DMS153 treated with DMSO at 0.1 percent for 48 hours (cell line): ENCODE measurements around the gene NCOA3.
"Not testable (repeated sequence)": the region's sequence is repeated elsewhere in the genome, so short reads cannot be mapped to it uniquely, and the experiment has no call there.

Experiments used
- DNase-seq: peaks from one replicate; lab custom pipeline; 2025; ENCODE audit not compliant: unreplicated experiment; lab: John Stamatoyannopoulos, UW

NCOA3 gene

DNA sequence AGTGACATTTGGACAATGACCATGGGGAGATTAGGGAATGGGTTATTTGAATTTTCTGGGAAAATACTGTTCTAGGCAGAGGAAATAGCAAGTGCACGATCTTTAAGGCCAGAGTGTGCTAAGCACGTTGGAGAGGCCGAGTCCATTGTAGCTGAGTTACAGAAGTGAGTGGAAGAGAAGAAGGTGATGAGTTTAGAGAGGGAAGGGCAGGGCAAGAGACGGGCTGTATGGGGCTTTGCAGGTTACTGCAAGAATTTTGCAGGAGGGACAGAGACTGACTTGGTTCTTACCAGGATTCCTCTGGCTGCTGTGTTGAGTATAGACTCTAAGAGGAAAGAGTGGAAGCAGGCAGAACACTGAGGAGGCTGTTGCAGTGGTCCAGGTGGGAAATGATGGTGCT is 1.1 kb upstream of the NCOA3 start:
- no peak for DNase-seq

DNA sequence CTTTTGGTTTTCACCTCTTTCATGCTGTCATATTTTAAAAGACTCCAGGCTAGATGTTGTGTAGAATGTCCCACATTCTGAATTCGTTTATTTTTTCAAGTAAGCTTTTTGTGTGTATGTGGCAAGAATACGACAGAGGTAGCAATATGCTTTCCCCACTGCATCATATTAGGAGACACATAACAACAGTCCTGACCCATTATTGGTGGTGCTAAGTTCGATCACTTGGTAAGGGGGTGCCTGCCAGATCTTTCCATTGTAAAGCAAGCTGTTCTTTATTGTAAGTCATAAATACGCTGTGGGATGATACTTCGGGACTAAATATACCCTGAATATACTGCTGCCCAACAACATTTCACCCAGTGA is 588 bp upstream of the NCOA3 start:
- DNase-seq = no peak

DNA sequence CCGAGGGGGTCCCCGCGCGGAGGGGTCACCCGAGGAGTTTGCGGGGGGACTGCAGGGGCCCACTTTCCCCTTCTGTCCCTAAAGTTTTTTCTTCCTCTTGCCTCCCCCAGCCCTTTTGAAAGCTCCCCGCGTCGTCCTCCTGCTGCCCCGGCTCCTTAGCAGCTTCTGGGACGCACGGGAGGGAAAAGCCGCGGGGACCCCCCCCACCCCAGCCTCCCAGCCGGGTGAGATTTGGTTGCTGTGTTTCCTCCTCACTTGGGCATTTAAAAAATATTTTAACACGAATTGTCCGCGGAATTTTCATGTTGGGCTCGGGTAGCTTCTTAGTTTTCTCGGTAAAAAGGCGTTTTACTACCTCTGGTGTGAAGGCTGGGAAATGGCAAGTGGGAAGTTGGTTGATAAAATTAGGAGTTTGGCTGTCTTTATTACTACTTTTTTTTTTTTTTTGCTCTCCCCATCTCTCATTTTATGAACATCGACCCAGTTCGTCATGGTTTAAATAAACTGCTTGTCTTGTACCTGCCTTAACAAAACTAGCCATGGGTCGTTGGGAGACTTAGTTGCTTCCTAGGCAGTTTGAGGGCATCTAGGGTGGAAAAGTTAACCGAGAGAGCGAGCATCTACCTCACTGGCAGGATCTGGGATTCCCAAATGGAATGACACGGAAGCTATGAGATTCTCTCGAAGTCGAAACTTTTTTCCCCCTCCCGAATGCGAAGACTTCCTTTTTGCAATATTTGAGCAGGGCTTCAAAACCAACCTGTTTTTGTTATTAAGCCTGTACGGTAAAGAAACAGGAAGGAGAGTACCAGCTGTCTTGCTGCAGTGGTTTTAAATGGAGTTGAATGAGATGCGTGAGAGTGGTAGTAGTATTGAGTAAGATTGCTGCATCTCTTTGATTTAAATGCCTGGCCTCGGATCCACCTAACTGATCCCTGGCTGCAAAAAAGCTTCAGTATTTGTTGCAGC is 868 bp downstream of the NCOA3 start:
- peak; percentile 24 for DNase-seq

DNA sequence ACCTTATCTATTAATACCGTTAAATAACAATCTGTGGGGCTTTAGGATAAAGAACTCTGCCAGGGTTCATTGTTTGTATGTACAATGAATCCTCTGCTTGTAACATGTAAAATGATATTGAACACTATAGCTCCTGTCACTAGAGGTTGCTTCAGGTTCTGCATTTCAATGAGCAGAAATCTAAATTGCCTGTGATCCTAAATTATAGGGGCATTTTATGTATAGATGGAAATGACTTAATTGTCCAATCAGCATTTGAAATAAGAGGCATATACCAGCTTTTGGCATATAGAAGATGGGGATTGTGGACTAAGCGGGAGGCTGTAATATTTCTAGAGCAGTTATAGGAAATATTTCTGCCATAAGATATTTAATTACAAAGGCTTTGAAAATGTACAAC is 2.0 kb downstream of the NCOA3 start:
- DNase-seq = peak; percentile 5

DNA sequence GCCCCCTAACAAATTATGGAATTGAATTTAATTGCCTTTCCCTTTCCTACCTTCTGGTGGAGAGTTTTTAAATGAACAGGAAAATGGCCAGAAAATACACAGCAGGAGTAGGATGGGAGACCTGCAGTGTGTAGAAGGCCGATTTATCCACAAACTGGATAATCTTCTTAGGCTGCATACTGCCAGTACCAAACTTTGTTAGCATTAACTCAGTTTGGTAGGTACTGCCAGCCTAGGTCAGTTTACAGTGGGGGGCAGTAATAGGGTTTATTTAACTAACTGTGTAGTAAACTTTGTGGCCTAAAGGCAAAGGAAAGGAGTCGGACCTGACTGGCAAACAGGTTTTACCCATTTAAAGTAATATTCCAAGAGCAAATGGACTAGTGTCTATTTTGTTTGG is 4.6 kb downstream of the NCOA3 start:
- DNase-seq = no peak

DNA sequence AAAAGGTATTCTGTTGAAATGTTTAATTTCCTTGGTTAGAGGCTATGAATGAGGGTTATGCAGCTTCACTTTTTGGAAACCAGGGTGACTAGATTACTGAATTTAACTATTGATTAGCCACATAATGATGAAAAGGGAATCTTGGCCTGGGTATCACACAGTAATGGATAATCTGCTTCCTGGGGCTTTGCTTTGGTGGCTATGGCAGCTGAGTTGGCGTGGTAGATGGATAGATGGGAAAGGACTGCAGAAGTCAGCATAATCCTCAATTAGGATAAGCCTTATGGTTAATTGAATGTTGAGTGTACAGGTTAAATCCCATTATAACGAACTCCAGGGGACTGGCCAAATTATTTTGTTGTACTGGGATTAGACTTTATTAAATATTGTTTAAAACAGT is 5.2 kb downstream of the NCOA3 start:
- no peak for DNase-seq

DNA sequence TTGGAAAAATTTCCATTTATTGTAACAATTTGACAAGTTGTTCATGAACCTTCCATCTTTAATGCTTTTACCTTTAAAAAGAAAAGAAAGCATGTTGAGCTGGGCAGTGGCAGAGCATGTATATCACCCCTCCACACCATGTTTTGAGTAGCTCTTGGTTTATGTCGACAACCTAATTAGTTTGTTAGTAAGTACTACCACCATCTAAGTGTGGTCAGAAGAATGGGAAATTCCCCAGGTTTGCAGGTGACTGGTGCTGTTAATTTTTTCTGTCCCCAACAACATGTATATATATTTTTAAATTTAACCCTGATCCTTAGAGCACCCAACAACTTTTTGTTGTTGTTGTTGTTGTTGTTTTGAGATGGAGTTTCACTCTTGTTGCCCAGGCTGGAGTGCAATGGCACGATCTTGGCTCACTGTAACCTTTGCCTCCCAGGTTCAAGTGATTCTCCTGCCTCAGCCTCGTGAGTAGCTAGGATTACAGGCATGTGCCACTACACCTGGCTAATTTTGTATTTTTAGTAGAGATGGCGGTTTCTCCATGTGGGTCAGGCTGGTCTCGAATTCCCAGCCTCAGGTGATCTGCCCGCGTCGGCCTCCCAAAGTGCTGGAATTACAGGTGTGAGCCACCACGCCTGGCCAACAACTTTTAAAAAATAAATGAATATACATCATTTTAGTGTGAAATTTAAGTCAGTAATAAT is 5.7 kb downstream of the NCOA3 start:
- not testable (repeated sequence) for DNase-seq

DNA sequence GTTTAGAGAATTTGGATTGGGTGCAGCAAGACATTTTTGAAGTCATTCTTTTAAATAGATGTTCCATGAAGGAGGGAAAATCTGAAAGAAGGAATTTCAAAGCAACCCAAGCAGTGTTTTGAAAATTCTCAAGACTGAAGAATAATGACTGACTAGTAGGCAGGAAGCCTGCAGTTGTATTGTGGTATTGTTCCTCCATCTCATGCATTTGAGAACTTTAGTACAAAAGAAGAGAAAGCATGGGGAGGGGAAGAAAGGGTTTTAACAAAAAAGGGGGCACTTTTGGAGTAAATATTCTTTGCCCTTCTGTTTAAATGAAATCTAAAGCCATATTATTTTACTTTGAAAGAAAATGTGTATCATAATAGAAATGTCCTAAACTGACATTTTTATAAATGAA is 6.6 kb downstream of the NCOA3 start:
- no peak for DNase-seq

DNA sequence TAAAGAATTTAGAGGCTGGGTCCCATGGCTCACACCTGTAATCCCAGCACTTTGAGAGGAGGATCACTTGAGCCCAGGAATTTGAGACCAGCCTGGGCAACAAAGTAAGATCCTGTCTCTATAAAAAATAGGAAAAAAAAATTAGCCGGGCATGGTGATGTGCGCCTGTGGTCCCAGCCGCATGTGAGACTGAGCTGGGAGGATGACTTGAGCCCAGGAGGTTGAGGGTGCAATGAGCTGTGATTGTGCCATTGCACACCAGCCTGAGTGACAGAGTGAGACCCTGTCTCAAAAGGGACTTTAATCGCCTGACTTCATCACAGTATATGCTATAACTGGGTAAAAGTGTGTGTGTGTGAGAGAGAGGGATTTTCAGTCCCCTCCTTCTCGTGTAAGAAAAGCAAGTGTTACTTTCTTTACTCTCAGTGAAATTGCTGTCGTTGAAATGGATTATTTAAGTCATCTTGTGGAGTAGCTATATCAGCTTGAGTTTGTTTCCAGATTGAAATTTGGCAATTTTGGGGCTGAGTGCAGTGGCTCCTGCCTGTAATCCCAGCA is 7.5 kb downstream of the NCOA3 start:
- no peak for DNase-seq

DNA sequence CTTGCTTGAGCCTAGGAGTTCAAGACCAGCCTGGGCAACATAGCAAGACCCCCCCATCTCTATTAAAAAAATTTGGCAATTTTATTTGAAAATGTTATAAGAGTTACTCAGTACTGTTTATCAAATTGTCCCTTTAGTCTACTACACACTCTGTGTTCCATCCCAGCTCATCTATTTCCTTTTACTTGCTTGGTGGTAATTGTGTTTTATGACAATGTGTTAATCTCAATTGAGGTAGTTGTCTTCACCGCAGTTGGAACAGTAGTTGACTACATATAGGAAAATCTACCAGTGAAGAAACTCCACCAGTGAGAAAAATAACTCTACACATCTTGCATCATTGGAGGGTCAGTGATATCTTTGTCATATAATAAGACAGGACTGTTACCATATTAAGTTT is 8.0 kb downstream of the NCOA3 start:
- no peak for DNase-seq

DNA sequence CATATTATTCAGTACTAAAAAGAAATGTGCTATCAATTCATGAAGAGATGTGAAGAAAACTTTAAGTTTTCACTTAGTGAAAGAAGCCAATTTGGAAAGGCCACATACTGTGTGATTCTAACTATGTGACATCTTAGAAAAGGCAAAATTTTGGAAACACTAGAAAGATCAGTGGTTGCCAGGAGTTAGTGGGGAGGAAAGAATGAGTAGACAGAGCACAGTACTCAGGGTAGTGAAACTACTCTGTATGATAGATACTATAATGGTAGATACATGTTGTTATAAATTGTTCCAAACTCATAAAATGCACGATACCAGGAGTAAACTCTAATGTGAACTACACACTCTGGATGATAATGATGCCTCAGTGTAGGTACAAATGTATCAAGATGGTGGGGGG is 14.2 kb downstream of the NCOA3 start:
- no peak for DNase-seq

DNA sequence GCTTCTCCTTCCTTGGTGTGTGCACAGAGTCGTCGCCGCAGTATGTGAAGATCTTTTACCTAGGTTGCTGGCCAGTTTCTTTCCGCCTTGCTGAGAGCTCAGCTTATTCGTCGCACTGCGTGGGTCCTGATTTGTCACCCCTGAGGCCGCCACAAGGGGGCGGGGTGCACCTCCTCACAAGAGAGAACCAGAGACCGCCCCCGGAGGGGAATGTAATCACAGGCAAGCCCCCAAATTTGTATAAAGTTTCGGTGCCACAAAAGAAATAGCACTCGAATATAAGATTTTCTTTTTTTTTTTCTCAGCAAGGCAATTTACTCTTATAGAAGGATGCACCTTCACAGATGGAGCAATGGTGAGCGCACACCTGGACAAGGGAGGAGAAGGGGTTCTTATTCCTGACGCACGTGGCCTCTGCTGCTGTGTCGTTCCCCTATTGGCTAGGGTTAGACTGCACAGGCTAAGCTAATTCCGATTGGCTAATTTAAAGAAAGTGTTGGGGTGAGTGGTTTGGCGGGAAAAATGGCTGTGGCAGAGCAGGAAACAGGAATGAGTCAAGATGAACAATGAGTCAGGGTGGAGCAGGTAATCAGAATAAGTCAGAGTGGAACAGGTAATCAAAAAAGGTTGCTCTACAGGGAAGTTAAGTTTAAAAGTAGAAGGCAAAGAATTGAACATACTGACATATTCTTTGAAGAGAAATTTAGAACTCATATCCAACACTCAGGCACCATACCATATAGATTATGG is 19.5 kb downstream of the NCOA3 start:
- DNase-seq = no peak

DNA sequence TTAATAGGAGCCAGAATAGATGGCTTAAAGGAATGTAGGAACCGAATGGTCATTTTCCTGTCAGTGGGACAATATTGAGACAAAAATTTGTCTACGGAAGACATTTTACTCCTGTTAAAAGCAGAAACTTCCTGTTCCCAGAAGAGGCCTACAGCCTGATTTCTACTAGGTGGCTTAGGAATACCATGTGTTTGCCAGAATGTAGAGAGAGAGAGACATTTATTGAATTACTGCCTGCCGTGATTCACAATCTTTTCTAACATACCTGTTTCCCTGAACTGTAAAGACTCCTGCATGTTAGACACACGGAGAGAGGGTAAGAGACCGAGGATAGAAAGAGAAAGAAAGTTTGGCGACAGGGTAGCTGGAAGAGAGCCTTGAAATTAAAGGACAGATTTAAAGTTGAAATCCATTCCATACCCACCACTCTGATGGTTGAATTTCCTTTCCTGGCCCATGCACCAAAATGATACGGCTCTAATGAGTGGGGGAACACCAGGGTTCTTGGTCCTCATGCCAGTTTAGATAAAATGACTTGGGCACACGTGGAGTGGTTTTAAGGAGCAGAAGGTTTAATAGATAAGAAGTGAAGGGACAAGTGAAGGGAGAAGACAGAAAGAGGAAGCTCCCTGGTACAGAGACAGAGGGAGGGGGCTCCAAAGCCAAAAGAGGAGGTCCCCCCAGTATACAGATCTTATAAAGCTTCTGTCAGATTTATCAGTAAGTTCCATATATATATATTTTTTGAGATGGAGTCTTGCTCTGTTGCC is 22.5 kb downstream of the NCOA3 start:
- no peak for DNase-seq

DNA sequence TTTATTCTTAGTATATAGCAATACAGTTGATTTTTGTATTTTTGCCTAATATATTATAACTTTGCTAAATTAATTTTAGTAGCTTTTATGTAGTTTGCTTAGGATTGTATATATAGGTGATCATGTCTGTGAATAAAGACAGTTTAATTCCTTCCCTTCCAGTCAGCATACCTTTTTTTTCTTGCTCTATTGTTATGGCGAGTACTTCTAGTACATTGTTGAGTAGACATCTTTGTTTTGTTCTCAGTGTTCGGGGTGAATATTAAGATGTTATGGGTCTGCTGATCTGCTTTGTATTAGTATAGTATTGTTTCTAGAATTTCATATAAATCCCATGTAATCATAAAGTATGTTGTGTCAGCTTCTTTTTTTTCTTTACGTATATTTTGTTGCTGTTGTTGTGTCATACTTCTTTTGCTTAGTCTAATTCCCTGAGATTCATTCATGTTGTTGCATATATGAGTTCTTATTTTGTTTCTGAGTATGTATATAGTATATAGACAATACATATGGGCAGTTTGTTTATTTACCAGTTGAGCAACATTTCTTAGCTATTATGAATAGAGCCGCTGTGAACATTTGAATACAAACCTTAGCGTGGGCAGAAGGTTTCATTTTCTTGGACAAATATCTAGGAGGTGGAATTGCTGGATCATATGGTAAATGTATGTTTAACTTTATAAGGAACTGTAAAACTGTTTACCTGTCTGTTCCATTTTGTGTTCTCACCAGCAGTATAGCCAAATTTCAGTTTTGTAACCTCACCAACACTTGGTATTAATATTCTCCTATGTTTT is 25.5 kb downstream of the NCOA3 start:
- DNase-seq = no peak

DNA sequence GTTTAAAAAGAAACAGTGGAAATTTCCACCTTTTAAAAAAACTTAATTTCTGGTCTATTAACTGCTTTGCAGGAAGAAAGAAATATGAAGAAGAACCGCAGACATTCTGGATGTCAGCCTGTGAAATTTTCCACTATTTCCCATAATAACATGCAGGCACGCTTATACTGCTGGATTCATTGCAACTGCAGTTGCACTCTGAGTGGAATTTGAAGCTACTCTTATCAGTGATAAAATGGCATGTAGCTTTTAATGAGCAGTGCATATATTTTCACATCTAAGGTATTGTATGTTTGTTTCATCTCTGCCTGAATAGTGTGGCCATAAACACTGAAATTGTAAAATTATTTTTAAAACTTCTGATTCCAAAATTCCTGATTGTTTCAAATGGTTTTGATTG is 28.2 kb downstream of the NCOA3 start:
- no peak for DNase-seq

DNA sequence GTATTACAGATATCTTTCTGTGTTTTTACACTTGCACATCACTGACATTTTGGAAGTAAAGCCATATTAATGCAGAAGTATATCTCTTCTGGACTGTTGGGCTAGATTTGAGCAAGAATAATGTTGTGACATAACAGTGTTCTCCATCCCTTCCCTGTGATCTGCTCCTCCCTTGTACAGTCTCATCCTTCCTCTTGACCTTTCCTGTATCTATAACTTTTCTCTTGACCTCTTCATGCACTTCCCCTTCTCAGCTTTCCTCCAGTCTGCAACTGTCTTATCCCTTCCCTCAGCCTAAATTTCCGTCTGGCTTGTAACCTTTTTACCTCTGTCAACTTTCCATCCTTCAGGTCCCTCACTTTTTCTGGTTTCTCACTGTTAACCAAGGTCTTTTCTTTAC is 29.8 kb downstream of the NCOA3 start:
- DNase-seq = no peak

DNA sequence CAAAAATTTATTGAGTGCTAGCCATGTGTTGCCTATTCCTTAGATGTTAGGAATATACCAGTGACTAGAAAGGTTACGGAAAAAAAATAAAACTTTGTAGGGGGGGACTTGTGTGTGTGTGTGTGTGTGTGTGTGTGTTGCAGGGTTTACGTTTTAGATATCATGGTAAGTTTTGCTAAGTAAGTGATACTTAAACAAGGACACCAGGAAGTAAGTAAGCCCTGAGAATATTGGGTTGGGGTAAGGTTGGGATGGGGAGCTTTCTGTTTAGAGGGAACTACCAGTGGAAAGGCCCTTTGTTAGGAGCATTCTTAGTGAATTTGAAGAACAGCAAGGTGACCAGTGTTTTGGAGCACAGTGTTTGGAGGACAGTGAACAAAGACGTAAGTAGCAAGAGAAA is 30.3 kb downstream of the NCOA3 start:
- no peak for DNase-seq

DNA sequence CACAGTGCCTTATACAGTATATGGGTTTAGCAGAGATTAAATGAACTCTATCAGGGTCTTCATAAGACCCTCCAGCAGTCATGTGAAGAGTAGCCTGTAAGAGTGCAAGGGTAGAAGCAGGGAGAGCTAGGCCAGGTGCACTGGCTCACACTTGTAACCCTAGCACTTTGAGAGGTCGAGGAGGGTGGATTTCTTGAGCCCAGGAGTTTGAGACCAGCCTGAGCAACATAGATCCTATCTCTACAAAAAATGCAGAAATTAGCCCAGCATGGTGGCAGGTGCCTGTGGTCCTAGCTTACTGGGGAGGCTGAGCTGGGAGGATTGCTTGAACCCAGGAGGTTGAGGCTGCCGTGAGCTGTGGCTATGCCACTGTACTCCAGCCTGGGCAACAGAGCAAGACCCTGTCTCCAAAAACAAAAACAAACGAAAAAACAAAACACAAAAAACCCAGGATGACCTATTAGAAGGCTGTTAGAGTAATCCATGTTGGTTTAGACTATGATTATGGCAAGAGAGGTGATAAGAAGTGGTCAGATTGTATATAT is 31.9 kb downstream of the NCOA3 start:
- no peak for DNase-seq

DNA sequence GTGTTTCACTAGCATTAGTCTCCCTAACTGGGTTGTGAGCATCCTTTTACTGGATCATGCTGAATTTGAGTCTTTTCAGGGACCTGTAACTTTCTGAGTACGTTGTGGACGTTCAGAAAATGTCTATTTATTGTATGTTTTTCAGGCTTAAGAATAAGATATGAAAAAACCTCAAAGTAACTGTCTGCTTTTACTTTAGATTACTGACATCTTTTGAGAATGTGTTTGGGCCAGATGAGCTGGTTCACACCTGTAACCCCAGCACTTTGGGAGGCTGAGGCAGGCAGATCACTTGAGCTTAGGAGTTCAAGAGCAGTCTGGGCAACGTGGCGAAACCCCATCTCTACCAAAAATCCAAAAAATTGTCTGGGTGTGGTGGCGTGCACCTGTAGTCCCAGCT is 32.7 kb downstream of the NCOA3 start:
- DNase-seq = no peak

DNA sequence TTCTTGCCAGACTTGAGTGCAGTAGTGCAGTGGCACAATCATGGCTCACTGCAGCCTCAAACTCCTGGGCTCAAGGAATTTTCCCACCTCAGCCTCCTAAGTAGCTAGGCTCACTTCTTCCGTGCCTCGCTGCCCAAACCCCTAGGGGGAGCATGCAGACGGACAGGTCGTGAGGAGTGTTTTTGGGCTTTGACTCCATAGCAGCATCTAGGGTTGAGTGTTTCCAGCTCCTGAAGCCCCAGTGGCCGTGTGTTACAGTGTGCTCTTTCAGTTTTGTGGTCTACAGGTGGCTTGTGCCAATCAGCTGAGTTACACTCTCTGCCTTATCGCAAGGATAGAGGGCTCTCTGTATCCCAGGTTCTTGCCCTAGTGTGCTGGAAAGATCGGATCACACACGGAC is 33.4 kb downstream of the NCOA3 start:
- no peak for DNase-seq
